Ishikawa (cell line): ENCODE data around the gene NUBP1.

ENCODE experiments used
- CREB1 ChIP-seq: IDR thresholded peaks from 2 replicates; pipeline ENCODE4 v1.6.1; 2012; ENCODE audit warnings: low read depth
- EGR1 ChIP-seq: IDR thresholded peaks from 2 replicates; pipeline ENCODE4 v1.6.1; 2012
- EP300 ChIP-seq: IDR thresholded peaks from 2 replicates; pipeline ENCODE4 v1.6.1; 2012; ENCODE audit warnings: borderline replicate concordance
- MAX ChIP-seq: IDR thresholded peaks from 2 replicates; pipeline ENCODE4 v1.6.1; 2012
- RAD21 ChIP-seq: IDR thresholded peaks from 2 replicates; pipeline ENCODE4 v1.6.1; 2012; ENCODE audit warnings: low read depth
- REST ChIP-seq: IDR thresholded peaks from 2 replicates; pipeline ENCODE4 v1.6.1; 2012; ENCODE audit warnings: low read depth, mild to moderate bottlenecking
- TAF1 ChIP-seq: IDR thresholded peaks from 2 replicates; pipeline ENCODE4 v1.6.1; 2012; ENCODE audit warnings: low read depth, mild to moderate bottlenecking
- YY1 ChIP-seq: IDR thresholded peaks from 2 replicates; pipeline ENCODE4 v1.6.1; 2012; ENCODE audit warnings: low read depth

DNA sequence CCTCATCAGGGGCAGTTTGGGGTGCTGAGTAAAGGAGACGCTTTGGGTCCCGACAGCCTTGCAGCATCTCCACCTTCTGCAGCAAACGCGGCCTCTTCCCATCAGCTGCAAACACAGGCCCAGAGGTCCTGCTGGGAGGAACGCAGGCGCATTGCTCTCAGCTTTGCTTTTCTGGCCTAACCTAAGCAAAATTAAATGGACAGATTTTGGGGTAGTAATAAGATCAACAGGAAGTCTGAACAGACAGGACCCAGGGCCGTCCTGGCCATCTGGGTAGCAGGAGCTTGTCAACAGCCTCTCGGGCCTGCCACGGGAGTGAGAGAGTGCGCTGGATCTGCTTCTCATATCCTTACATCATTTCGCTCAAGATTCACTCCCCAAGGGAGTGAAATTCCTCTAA, 7.2 kb downstream of the NUBP1 start:
- TF ChIP-seq REST, result no peak
- no peak for TF ChIP-seq RAD21
- TF ChIP-seq CREB1, result no peak
- no peak for TF ChIP-seq TAF1
- no peak for TF ChIP-seq YY1
- TF ChIP-seq EP300, result no peak
- TF ChIP-seq EGR1, result no peak
- no peak for TF ChIP-seq MAX
